Sciatic nerve (tissue), 2 donors: ENCODE data around the gene TBX4. TPM values are rescaled to one million over a fixed set of nuclear protein-coding genes. Genes with fewer than 3 reads are reported as not detected.

Experiments
- ATAC-seq: fragments of 200-7000 bp; cut with Tn5 transposase; one replicate; pipeline ENCODE4 v1.9.1; 2020; ENCODE audit warnings: mild to moderate bottlenecking, moderate library complexity
- DNase-seq: peaks from one replicate; pipeline ENCODE4 v3.0.0-alpha.2; 2020; ENCODE audit warnings: low spot score
- intact Hi-C: fragments of 100-400 bp; cut with DNase I; formaldehyde crosslinking; loops from one replicate; pipeline ENCODE4 v1.14.2; 2022
- total RNA-seq: library from RNA; stranded (reverse); fragmentation: NEBNext Ultra II Directional; extraction: Animal tissue kit (Norgen Biotek cat#: 25700); gene quantifications from one replicate; pipeline ENCODE4 v1.2.1, GENCODE V29; 2021
- donor health status: DM: no; HTN: no; CAD: no.
- donor health status: DM: no; HTN: no; CAD: no.

TBX4 gene
- total RNA-seq, 1 donor from 2014 or later: not detected

DNA sequence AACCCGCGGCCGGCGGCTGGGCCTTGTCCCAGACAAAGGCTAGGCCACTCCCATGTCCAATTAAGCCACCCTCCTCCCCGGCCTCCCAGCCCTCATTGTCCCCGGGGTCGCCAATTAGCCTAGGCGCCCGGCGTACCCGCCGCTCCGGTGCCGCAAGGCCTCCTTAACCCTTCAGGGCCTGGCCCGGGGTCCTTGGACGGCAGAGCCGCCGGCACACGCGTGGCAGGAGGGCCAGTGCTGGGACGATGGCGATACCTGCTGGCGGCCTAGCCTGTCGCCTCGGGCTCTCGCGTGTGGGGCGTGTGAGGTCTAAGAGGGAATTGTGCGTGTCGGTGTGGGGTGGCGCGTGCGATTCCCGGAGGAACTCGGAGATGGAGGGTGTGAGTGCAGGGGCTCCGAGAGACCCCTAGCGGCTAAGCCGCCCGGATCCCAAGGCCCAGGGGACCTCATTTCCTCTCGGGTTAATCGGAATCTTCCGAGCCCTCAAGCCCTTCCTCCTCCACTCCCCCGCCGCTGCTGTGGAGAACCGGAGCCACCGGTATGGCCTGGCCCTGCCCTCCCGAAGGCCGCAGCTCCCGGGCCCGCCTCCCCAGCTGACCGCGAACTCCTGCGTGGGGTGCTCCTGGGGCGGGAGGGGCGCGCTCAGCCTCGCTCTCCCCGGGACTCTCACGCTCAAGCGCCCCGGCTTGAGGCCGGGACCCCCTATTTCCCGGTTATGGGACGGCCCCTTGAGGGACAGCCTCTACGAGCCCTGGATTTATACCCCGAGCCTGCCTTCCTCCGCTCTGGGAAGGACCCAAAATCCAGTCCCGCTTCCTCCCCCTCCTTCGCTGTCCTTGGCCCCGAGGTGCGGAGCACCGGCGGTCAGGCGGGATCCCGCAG, 40.7 kb upstream of the TBX4 start:
- DNase-seq: peak; percentile 84
- ATAC-seq: peak; percentile 71
- intact Hi-C loops: loop anchor here (10.0 kb wide), 2 partner anchors 423 to 653 kb away; partner anchors contain the start of gene MED13

DNA sequence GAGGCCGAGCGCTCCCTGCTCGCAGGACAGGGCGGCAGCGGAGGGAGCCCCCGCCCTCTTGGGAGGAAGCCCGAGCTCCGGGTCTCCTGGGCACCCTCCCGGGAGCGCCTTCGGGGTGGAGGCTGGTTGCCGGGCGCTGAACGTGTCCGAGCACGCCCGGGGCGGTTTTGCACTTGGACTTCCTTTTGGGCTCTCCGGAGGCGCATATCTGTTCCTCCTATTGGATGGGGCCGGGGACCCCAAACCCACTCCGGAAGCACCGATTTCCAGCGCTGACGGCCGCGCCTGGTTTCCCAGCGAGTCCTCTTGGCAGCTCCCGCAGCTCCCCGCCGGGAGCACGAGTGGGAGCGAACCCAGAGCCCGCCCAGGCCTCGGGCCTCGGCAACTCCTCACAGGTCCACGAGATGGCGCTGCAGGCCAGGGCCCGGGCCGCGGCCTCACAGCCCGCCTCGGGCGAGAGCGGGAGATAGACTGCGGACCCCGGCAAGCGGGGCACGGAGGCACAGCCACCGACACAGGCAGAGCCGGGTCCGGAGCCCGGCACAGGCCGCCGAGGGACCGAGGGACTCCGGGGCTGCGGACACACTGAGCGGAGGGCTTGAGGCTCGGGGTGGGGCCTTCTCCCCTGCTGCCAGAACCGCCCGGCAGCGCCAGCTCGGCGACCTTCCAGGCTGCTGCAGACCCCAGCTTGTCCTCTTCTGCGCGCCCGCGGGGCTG, 39.9 kb upstream of the TBX4 start:
- intact Hi-C loops: loop anchor here (10.0 kb wide), 2 partner anchors 422 to 652 kb away; partner anchors contain the start of gene MED13
- peak; percentile 93 for DNase-seq
- ATAC-seq: peak; percentile 81

DNA sequence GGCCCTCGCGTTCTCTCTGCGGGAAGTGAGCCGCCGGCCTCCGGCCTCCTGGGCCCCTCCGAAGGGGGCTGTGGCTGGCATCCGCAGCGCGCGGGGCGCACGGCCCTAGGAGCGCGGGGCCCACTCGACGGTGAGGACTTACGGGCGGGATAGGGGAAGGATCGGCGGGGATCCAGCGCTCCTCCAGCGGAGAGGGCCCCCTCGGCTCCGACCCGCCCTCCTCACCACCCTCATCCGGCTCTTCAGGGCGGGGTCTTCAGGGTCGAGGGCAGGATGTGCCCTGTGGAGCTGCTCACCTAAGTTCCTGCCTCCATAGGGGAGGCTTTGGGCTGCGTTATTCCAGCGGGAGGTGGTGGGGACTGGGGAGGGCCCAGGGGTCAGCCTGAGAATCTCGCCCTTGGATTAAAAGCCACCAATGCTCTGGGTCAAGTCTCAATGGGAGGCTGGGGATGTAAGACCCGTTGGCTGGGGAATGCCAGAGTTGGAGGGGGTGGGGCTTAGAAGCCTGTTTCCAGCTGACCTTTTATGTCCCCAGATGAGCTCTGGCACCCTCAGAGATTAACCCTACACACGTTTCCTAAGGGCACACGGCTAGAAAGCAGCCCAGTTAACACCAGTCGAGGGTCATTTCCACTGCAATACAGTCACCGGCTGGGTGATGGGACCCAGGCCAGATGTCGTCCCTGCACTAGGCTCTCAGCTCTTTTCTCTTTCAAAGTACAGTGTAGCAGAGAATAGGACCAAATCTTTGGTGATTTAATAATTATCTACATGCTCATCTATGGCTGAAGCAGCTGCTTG, 39.2 kb upstream of the TBX4 start:
- no peak for ATAC-seq
- intact Hi-C loops: loop anchor here (10.0 kb wide), 2 partner anchors 422 to 652 kb away; partner anchors contain the start of gene MED13
- peak; percentile 62 for DNase-seq

DNA sequence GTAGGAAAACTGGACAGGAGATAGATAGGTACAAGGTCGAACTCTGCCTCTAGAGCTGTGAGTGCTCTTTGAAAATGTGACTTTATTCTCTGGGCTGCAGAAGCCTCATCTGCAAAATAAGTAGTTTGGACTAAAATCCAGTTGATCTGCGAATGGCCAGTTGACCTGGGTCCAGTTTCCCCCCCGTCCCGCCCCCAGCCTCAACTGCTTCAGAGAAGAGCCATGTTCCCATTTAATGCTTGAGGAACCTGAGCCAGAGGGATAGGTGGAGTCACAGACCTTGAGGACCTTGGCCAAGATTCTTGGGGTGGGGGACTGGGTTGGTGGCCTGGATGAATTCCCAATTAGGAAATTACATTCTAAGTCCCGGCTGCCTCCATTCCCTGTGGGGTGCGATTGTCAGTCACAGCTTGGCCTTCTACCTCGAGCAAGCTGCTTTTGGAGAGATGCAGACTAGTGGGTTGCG, 38.5 kb upstream of the TBX4 start:
- DNase-seq: no peak
- intact Hi-C loops: loop anchor here (10.0 kb wide), 2 partner anchors 421 to 651 kb away; partner anchors contain the start of gene MED13
- no peak for ATAC-seq

DNA sequence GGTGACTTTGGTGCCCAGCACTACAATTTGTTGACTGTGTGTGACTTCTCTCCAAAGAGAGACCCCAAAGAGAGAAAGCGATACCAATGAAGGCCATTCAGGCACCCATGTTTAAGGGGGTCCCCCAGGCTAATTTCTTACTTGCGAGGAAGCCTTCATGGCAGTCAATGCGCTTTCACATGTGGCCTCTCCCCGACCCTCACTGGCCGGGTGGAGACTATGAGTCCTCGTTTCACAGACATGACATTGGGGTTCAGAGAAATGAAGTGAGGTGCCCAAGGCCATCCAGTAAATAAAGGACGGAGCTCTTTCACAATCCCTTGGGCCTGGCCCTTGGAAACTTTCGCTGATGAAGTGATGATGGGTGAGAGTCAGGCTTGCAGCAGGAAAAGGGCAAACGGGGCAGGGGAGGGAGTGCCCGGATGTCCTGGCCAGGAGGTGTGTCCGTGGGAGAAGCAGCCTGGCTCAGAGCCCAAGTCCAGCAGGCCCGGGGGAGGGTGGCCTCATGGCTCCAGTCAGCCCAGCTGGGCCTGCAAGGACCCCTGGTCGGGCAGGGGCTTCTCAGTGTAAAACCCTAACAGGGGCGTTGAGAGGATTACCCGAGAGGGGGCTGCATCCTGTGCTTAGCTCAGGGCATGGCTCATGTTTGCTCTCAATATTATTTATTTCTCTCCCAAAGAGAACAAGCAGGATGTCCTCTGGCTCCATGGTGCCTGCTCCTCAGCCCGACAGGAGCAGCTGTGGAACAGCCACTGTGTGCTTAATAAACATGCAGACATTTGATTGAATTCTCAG, 37.9 kb upstream of the TBX4 start:
- no peak for ATAC-seq
- DNase-seq: peak; percentile 65
- intact Hi-C loops: loop anchor here (10.0 kb wide), 2 partner anchors 420 to 650 kb away; partner anchors contain the start of gene MED13

DNA sequence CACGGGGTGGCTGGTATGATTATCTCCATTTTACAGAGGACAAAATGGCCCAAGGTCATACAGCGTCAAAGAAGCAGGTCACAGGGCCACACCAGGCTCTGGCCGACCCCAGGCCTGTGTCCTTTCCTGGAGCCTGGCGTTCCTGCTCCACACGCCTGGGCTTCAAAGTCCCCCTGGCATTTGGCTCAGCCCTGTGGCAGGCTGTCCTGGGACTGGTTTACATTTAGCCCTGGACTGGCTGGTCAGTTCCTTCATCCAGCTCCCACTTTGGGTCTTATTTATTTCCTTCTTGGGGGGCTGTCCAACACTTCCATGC, 37.3 kb upstream of the TBX4 start:
- ATAC-seq: no peak
- DNase-seq: no peak
- intact Hi-C loops: loop anchor here (10.0 kb wide), 2 partner anchors 420 to 650 kb away; partner anchors contain the start of gene MED13

DNA sequence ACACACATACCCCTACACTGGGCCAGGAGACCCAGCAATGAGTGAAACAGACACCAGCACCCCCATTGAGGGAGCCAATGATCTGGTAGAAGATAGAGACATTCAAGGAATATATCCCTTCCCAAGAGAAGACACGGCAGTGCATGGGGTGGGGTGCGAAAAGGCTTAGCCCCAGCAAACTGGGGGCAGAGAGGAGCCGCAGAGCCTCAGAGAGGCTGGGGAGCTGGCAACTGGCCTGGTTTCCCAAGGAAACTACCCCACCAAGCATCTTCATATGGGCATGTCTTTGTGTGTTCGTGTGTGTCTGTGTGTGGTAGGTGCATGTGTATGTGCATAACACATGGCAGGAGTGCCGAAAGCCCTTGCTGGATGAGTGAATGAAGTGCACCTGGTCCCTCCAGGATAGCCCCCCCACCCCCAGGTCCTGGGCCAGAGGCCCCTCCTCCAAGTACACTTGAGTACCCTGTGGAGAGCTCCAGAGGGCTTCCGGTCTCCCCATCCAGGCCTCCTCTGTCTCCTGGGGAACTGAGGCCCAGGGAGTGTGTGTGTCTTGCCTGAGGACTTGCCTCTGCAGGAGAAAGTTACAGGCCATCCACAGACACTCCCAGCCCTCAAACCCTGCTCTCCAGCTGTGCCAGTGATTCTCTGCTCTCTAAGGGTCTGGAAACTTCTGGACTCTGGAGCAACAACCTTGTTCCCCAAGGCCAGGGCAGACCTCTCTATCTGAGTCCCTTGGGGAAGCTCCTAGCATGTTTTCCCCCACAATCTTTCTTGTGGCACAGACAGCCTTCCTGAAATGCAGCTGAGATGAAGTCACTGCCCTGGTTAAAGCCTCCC, 36.6 kb upstream of the TBX4 start:
- DNase-seq (no peak), ATAC-seq (no peak)
- intact Hi-C loops: loop anchor here (10.0 kb wide), 2 partner anchors 419 to 649 kb away; partner anchors contain the start of gene MED13

DNA sequence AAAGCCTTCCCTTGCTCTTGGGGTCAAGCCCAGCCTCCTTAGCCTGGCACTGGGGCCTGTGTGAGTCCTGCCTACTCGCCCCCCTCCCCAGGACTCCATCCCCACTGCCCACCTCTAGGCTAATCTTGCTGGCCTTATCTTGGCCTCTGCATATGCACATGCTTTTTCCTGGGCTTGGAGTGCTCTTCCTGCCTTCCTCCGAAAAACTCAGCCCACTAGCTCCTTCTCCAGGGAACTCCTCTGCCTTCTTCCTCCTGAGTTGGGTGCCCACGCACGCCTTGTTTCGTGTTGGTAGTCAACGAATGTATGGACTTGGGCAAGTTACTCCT, 36.0 kb upstream of the TBX4 start:
- intact Hi-C loops: loop anchor here (10.0 kb wide), 2 partner anchors 419 to 649 kb away; partner anchors contain the start of gene MED13
- ATAC-seq: no peak
- no peak for DNase-seq

DNA sequence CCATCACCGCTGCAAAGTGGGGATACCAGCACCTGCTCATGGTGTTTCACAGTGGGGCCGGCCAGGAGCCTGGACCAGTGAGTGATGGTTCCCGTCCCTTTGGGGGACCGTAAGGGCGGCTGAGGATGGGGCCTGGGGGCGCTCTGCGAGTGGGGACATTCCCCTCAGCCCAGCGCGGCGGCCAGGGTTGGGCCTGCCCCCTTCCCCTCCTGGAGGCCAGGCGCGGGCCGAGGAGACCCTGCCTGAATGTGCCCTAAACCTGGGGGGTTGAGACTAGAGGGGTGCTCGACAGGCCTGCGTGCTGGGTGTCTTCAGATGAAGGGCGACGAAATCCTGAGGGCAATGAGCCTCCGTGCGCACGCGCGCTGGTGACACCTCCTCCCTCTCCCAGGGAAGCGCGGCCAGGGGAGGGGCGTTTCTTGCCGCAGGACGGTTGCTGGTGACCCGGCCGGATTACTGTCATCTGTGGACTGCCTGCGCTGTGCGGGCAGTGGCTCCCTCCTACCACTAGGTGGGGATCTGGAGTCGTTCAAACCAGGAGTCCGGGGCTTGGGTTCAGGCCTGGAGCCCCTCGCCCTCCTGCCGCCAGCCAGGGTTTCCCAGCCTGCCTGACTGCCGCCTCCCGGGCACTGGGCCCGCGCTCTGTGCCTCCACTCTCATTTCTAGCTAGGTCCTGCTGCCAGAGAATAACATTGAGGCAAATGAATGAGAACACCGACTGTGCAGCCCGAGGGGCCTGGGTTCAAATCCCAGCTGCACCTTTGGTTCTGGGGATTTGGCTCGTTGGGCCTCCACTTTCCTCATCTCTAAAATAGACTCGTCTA, 35.5 kb upstream of the TBX4 start:
- intact Hi-C loops: loop anchor here (10.0 kb wide), 2 partner anchors 418 to 648 kb away; partner anchors contain the start of gene MED13
- peak; percentile 92 for DNase-seq
- ATAC-seq: peak; percentile 88

DNA sequence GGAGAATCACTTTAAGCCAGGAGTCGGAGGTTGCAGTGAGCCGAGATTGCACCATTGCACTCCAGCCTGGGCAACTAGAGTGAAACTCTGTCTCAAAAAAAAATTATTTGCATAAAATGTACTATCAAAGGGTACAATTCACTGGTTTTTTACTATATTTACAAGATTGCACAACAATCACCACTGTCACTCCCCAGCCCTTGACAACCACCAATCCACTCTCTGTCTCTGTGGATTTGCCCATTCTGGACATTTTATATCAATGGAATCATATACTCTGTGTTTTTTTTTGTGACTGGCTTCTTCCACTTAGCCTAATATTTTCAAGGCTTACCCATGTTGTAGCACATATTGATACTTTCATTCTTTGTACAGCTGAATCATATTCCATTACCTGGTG, 33.8 kb upstream of the TBX4 start:
- no peak for ATAC-seq
- intact Hi-C loops: loop anchor here (10.0 kb wide), 2 partner anchors 416 to 646 kb away; partner anchors contain the start of gene MED13
- no peak for DNase-seq

DNA sequence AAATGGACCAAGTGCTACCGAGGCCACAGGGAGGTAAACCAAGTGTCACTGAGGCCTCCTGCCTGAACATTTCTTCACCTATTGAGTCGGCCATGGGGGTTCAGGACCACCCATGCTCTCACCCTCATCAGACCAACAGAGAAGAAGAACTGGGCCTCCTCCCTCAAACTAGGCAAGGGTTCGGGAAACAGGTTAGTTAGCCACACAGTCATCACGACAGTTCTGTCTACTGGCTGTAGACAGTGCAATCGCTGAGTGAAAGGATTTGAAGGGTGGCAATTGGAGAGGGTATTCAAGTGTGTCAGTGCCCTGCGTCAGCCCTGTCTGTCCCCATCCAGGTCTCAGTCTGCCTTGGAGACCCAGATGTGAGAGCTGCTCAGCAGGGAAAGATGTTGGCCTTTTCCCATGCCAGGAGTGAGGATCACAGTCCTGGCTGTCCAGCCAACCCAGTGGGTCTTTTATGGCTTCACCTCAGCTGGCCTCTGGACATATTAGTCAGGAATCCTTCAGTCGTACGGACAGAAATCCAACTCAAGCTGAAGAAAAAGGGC, 32.7 kb upstream of the TBX4 start:
- intact Hi-C loops: loop anchor here (10.0 kb wide), 2 partner anchors 415 to 645 kb away; partner anchors contain the start of gene MED13
- DNase-seq (no peak), ATAC-seq (no peak)

DNA sequence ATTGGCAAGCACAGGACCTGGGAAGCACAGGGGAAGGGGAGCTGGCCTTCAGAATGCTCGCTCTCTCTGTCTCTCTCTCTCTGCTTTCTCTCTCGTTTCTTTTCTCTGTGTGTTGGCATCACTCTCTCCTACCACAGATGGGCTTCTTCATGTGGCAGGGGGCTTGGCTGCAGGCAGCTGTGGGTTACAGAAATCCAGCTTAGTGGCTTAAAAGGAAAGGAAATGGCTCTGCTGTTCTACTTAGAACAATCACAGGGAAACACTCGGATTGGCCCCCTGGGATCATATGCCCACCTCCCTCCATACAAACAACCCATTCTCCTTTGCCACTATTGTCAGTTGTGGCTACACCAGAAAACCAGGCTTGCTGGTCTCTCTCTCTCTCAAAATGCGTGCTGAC, 32.2 kb upstream of the TBX4 start:
- intact Hi-C loops: no loop called here
- DNase-seq (no peak), ATAC-seq (no peak)

DNA sequence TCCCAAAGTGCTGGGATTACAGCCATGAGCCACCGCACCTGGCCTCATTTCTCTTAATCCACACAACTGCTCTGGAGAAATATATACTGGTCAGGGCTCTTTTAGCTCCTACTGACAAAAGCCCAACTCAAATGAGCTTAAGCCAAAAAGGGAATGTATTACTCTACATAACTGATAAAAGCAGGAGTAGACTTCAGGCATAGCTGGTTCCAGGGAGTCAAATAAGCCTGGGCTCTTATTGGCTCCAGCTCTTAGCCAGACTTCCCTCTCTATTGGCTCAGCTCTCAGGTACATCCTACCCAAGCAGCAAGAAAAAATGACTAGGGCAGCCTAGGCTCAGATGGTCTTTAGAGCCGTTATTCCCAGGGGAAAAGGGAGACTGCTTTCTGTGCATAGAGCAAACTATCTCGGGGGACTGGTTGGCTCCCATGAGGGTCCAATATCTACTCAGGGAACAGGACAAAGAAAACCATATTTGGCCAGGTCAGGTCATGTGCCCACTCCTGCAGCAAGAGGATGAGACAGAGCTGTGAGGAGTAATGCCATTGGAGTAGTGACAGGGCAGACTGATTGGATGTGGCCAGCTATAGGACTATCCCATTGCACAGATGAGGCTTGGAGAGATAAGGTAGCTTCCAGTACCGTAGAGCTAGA, 31.4 kb upstream of the TBX4 start:
- intact Hi-C loops: no loop called here
- DNase-seq (no peak), ATAC-seq (no peak)

DNA sequence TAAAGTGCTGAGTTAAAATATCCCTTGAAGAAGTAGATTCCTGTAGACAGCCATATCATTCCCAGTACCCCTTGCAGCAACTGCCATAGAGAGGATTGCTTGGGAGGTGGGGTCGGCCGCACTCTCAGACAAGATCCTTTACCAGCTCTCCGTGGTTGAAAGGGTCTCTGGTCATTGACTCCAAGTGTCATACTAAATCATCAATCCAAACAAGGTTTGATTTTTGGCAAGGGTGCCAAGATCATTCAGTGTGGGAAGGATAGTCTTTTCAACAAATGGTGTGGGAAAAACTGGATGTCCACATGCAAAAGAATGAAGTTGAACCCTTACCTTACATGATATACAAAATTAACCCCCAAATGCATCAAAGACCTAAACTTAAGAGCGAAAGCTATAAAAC, 30.8 kb upstream of the TBX4 start:
- DNase-seq (no peak), ATAC-seq (no peak)
- intact Hi-C loops: no loop called here

DNA sequence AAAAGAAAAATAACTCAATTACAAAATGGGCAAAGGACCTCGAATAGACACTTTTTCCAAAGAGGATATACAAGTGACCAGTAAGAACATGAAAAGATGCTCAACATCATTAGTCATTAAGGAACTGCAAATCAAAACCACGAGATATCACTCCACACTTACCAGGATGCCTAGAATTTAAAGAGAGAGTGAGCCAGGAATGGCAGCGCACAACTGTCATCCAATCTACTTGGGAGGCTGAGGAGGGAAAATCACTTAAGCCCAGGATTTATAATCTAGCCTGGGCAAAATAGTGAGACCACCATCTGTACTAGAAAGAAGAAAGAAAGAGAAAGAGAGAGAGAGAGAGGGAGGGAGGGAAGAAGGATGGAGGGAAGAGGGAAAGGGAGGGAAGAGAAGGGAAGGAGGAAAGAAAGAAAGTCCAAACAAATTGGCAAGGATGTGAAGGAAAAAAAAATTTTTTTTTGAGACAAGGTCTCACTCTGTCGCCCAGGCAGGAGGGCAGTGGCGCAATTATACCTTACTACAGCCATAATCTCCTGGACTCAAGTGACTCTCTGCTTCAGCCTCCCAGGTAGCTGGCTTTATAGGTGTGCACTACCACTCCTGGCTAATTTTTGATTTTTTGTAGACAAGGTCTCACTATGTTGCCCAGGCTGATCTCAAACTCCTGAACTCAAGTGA, 30.0 kb upstream of the TBX4 start:
- no peak for DNase-seq
- no peak for ATAC-seq
- intact Hi-C loops: no loop called here
